H1 (cell line): ENCODE measurements around the gene JMJD1C.

ENCODE experiments used
- RFX5 ChIP-seq: IDR thresholded peaks from 2 replicates; pipeline ENCODE4 v1.6.1; 2011; ENCODE audit warnings: low read depth, low read length, improper control_type of control experiment, borderline replicate concordance
- SIRT6 ChIP-seq: IDR thresholded peaks from one replicate; pipeline ENCODE4 v1.7.1; 2012; ENCODE audit warnings: low read length, inconsistent platforms

GRCh38 chr10:63375859-63376258, 89.9 kb downstream of the JMJD1C start:
- no peak for TF ChIP-seq RFX5
- no peak for TF ChIP-seq SIRT6
